GM23338 (cell line): Measurements from ENCODE around the gene RPL37. TPM values are rescaled to one million over a fixed set of nuclear protein-coding genes. Genes with fewer than 3 reads are reported as not detected.
"Not testable (repeated sequence)": the region's sequence is repeated elsewhere in the genome, so short reads cannot be mapped to it uniquely, and the experiment has no call there.

Source experiments
- ATAC-seq: fragments of 200-7000 bp; cut with Tn5 transposase; 3 replicates; pipeline ENCODE4 v1.9.1; 2020
- DNase-seq: peaks from one replicate; pipeline ENCODE4 v3.0.0-alpha.2; 2015; ENCODE audit warnings: low spot score
- H2AFZ ChIP-seq: fragments of 200-600 bp; sonication (generic); 2 replicates; pipeline ENCODE4 v1.8.0; 2016; ENCODE audit warnings: antibody characterized with exemption, mild to moderate bottlenecking, moderate library complexity
- H3F3A ChIP-seq: fragments of 200-600 bp; sonication (generic); replicated peaks from 2 replicates; pipeline ENCODE4 v1.8.0; 2017; ENCODE audit warnings: antibody characterized with exemption, mixed run types, low read depth
- H3K27ac ChIP-seq: fragments of 200-600 bp; sonication (generic); 2 replicates; pipeline ENCODE4 v1.6.1; 2016; ENCODE audit warnings: low read depth
- H3K27me3 ChIP-seq: fragments of 200-600 bp; sonication (generic); 2 replicates; pipeline ENCODE4 v1.8.0; 2016; ENCODE audit warnings: mild to moderate bottlenecking, mixed run types, moderate library complexity; ENCODE audit not compliant: insufficient read depth
- H3K36me3 ChIP-seq: fragments of 200-600 bp; sonication (generic); 2 replicates; pipeline ENCODE4 v1.8.0; 2016; ENCODE audit warnings: mild to moderate bottlenecking; ENCODE audit not compliant: insufficient read depth
- H3K4me1 ChIP-seq: fragments of 200-600 bp; sonication (generic); 2 replicates; pipeline ENCODE4 v1.8.0; 2016; ENCODE audit warnings: mild to moderate bottlenecking, moderate library complexity; ENCODE audit not compliant: insufficient read depth
- H3K4me2 ChIP-seq: fragments of 200-600 bp; sonication (generic); 2 replicates; pipeline ENCODE4 v1.7.1; 2017; ENCODE audit warnings: mixed run types
- H3K4me3 ChIP-seq: fragments of 200-600 bp; sonication (generic); 2 replicates; pipeline ENCODE4 v1.6.1; 2016; ENCODE audit warnings: mixed run types
- H3K79me2 ChIP-seq: fragments of 200-600 bp; sonication (generic); replicated peaks from 2 replicates; pipeline ENCODE4 v1.8.0; 2017; ENCODE audit warnings: mild to moderate bottlenecking; ENCODE audit not compliant: insufficient read depth
- H3K9me2 ChIP-seq: fragments of 200-600 bp; sonication (generic); 2 replicates; pipeline ENCODE4 v1.8.0; 2017; ENCODE audit not compliant: insufficient read depth
- H4K20me1 ChIP-seq: fragments of 200-600 bp; sonication (generic); replicated peaks from 2 replicates; pipeline ENCODE4 v1.8.0; 2017; ENCODE audit warnings: mild to moderate bottlenecking; ENCODE audit not compliant: insufficient read depth
- H3K27ac Mint-ChIP-seq: 2 replicates; pipeline ENCODE4 v1.8.0; 2020; ENCODE audit warnings: inconsistent platforms, mild to moderate bottlenecking, moderate library complexity, mixed read lengths
- H3K27me3 Mint-ChIP-seq: 3 replicates; pipeline ENCODE4 v1.8.0; 2022; ENCODE audit warnings: low read depth, mild to moderate bottlenecking, moderate library complexity, mixed read lengths, inconsistent platforms; ENCODE audit not compliant: insufficient read depth, poor library complexity
- H3K36me3 Mint-ChIP-seq: 3 replicates; pipeline ENCODE4 v1.8.0; 2021; ENCODE audit warnings: low read depth, mild to moderate bottlenecking, inconsistent platforms, moderate library complexity, mixed read lengths
- H3K4me1 Mint-ChIP-seq: 3 replicates; pipeline ENCODE4 v1.8.0; 2020; ENCODE audit warnings: mild to moderate bottlenecking, inconsistent platforms, mixed read lengths
- H3K4me3 Mint-ChIP-seq: 3 replicates; pipeline ENCODE4 v1.8.0; 2021; ENCODE audit warnings: moderate library complexity, mild to moderate bottlenecking, inconsistent platforms, mixed read lengths
- H3K9me3 Mint-ChIP-seq: 3 replicates; pipeline ENCODE4 v1.8.0; 2020; ENCODE audit warnings: moderate library complexity, mild to moderate bottlenecking, inconsistent platforms, mixed read lengths
- CREB1 ChIP-seq: fragments of 250-450 bp; sonication (Bioruptor Pico); IDR thresholded peaks from 2 replicates; pipeline ENCODE4 v1.5.0; 2020; ENCODE audit warnings: low read depth, mild to moderate bottlenecking, moderate library complexity
- JUNB ChIP-seq: IDR thresholded peaks from one replicate; pipeline ENCODE4 v1.6.1; 2016; ENCODE audit warnings: antibody characterized with exemption; ENCODE audit not compliant: unreplicated experiment
- NANOG ChIP-seq: IDR thresholded peaks from 2 replicates; pipeline ENCODE4 v1.6.1; 2016; ENCODE audit warnings: antibody characterized with exemption, borderline replicate concordance
- POLR2AphosphoS5 ChIP-seq: IDR thresholded peaks from 2 replicates; pipeline ENCODE4 v1.6.1; 2016; ENCODE audit warnings: antibody characterized with exemption, low read depth
- STAT1 ChIP-seq: IDR thresholded peaks from one replicate; pipeline ENCODE4 v1.6.1; 2016; ENCODE audit warnings: antibody characterized with exemption; ENCODE audit not compliant: unreplicated experiment
- ZNF114 ChIP-seq: fragments of 250-450 bp; sonication (Bioruptor Pico); IDR thresholded peaks from 2 replicates; pipeline ENCODE4 v1.5.0; 2020; ENCODE audit warnings: mild to moderate bottlenecking, moderate library complexity
- polyA plus RNA-seq: library from polyadenylated mRNA; unstranded; fragments of >200 nt; fragmentation: Nextera tagmentation; extraction: Ambion mirVana; gene quantifications from 2 replicates; pipeline ENCODE4 v1.2.1, GENCODE V29; 2016
- total RNA-seq: library from RNA; depleted of rRNA; stranded (reverse); fragments of >200 nt; shearing (Covaris generic); gene quantifications from 2 replicates; pipeline ENCODE4 v1.2.3, GENCODE V29; 2014
- TF ChIP-seq, protein P1 (sequence below): fragments of 250-450 bp; sonication (Bioruptor Pico); IDR thresholded peaks from 2 replicates; pipeline ENCODE4 v1.5.0; 2020; ENCODE audit warnings: mild to moderate bottlenecking, moderate library complexity
- TF ChIP-seq, protein P2 (sequence below), 2 experiments: fragments of 200-600 bp in 1 of 2; sonication (generic) in 1 of 2; conservative IDR thresholded peaks; 2 replicates each; pipeline versions ENCODE4 v1.5.1 to v1.6.1; 2016 to 2017; ENCODE audit warnings: antibody characterized with exemption in 2 of 2, low read depth in 2 of 2, mild to moderate bottlenecking in 2 of 2, moderate library complexity in 1 of 2
- TF ChIP-seq, protein P3 (sequence below): IDR thresholded peaks from 2 replicates; pipeline ENCODE4 v1.6.1; 2016; ENCODE audit warnings: antibody characterized with exemption

Gene RPL37
- total and polyA plus RNA-seq, 2 experiments from 2014 or later: 104 to 3,283 TPM

DNA sequence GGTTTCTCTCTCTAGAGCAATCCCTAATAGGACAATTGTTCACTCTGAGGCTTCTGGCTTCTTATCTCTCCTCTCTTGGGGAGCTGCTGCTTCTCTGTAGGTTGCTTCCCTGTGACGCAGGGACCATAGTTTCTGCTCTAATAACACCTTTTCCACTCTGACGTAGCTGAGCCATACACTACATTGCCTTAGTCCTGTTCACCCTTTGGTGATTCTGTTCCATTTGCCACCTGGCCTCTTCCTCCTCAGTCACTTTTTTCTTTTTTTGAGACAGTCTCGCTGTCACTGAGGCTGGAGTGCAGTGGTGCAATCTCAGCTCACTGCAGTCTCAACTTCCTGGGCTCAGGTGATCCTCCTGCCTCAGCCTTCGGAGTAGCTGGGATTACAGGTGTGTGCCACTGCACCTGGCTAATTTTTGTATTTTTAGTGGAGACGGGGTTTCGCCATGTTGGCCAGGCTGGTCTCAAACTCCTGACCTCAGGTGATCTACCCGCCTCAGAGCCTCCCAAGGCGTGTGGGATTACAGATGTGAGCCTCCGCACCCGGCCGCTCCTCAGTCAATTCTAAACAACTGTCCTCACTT lies 9.5 kb downstream of the RPL37 start:
- DNase-seq: peak; percentile 45
- not testable (repeated sequence) for H3K4me1 ChIP-seq, H3K4me2 ChIP-seq, H3K4me3 ChIP-seq, H3K9me3 Mint-ChIP-seq, H3K9me2 ChIP-seq, H2AFZ ChIP-seq, H3K4me3 Mint-ChIP-seq, H3K27me3 ChIP-seq
- H3F3A ChIP-seq: peaks cover 42% of the 10 kb centered on the region
- peaks cover 13% of the 10 kb centered on the region; the same call in 2 of the 3 replicates for H3K4me1 Mint-ChIP-seq
- peaks cover 18% of the 10 kb centered on the region for H3K79me2 ChIP-seq
- TF ChIP-seq POLR2AphosphoS5: peak; percentile 70
- peak overlapping the region; percentile 94 for H3K27ac ChIP-seq
- peaks cover 53% of the 10 kb centered on the region for H3K36me3 Mint-ChIP-seq
- peaks cover 46% of the 10 kb centered on the region for H3K36me3 ChIP-seq
- peaks cover 35% of the 10 kb centered on the region for H4K20me1 ChIP-seq
- H3K27me3 Mint-ChIP-seq: peaks cover 23% of the 10 kb centered on the region
- peak overlapping the region; percentile 58; the same call in 1 of the 2 replicates for H3K27ac Mint-ChIP-seq
- peak; percentile 33 for ATAC-seq

DNA sequence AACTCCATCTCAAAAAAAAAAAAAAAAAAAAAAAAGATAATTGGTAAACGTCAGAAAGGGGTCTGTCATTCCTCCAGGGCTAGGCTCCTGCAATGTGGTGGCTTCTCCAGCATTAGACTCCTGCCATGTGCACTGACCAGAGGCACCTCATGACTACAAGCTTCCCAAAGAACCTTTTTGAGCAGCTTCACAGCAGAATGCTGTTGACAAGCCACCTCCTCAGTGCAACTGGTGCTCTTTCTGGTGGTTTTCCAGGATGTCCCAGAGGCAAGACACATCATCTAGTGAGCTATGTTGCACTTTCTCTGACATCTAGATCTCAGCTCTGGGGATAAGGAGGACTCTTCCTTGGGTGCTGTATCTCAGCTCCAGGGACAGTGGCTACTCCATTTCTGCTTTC lies 11.6 kb downstream of the RPL37 start:
- Histone ChIP-seq H3F3A (peaks cover 23% of the 10 kb centered on the region), H3K27ac (peak overlapping the region; percentile 73), H3K4me1 (no peaks in the 10 kb centered on the region), H3K36me3 (peaks cover 26% of the 10 kb centered on the region), H3K27me3 (no peaks in the 10 kb centered on the region), H3K79me2 (no peaks in the 10 kb centered on the region), H2AFZ (no peak overlapping the region), H3K4me3 (no peak overlapping the region), H3K4me2 (no peak overlapping the region), H3K9me2 (no peaks in the 10 kb centered on the region), H4K20me1 (peaks cover 17% of the 10 kb centered on the region; the same call in 1 of the 2 replicates)
- Mint-ChIP-seq H3K9me3 (no peaks in the 10 kb centered on the region; the same call in 2 of the 3 replicates), H3K36me3 (peaks cover 32% of the 10 kb centered on the region), H3K27ac (peak overlapping the region; percentile 62; the same call in 1 of the 2 replicates), H3K4me1 (peaks cover 2% of the 10 kb centered on the region; the same call in 1 of the 3 replicates), H3K4me3 (no peak overlapping the region), H3K27me3 (peaks cover 17% of the 10 kb centered on the region)
- ATAC-seq (no peak), DNase-seq (no peak)
- TF ChIP-seq STAT1: no peak
- TF ChIP-seq CREB1 (CRISPR knock-in tag): no peak
- no peak for TF ChIP-seq ZNF114
- TF ChIP-seq, protein P1, sequence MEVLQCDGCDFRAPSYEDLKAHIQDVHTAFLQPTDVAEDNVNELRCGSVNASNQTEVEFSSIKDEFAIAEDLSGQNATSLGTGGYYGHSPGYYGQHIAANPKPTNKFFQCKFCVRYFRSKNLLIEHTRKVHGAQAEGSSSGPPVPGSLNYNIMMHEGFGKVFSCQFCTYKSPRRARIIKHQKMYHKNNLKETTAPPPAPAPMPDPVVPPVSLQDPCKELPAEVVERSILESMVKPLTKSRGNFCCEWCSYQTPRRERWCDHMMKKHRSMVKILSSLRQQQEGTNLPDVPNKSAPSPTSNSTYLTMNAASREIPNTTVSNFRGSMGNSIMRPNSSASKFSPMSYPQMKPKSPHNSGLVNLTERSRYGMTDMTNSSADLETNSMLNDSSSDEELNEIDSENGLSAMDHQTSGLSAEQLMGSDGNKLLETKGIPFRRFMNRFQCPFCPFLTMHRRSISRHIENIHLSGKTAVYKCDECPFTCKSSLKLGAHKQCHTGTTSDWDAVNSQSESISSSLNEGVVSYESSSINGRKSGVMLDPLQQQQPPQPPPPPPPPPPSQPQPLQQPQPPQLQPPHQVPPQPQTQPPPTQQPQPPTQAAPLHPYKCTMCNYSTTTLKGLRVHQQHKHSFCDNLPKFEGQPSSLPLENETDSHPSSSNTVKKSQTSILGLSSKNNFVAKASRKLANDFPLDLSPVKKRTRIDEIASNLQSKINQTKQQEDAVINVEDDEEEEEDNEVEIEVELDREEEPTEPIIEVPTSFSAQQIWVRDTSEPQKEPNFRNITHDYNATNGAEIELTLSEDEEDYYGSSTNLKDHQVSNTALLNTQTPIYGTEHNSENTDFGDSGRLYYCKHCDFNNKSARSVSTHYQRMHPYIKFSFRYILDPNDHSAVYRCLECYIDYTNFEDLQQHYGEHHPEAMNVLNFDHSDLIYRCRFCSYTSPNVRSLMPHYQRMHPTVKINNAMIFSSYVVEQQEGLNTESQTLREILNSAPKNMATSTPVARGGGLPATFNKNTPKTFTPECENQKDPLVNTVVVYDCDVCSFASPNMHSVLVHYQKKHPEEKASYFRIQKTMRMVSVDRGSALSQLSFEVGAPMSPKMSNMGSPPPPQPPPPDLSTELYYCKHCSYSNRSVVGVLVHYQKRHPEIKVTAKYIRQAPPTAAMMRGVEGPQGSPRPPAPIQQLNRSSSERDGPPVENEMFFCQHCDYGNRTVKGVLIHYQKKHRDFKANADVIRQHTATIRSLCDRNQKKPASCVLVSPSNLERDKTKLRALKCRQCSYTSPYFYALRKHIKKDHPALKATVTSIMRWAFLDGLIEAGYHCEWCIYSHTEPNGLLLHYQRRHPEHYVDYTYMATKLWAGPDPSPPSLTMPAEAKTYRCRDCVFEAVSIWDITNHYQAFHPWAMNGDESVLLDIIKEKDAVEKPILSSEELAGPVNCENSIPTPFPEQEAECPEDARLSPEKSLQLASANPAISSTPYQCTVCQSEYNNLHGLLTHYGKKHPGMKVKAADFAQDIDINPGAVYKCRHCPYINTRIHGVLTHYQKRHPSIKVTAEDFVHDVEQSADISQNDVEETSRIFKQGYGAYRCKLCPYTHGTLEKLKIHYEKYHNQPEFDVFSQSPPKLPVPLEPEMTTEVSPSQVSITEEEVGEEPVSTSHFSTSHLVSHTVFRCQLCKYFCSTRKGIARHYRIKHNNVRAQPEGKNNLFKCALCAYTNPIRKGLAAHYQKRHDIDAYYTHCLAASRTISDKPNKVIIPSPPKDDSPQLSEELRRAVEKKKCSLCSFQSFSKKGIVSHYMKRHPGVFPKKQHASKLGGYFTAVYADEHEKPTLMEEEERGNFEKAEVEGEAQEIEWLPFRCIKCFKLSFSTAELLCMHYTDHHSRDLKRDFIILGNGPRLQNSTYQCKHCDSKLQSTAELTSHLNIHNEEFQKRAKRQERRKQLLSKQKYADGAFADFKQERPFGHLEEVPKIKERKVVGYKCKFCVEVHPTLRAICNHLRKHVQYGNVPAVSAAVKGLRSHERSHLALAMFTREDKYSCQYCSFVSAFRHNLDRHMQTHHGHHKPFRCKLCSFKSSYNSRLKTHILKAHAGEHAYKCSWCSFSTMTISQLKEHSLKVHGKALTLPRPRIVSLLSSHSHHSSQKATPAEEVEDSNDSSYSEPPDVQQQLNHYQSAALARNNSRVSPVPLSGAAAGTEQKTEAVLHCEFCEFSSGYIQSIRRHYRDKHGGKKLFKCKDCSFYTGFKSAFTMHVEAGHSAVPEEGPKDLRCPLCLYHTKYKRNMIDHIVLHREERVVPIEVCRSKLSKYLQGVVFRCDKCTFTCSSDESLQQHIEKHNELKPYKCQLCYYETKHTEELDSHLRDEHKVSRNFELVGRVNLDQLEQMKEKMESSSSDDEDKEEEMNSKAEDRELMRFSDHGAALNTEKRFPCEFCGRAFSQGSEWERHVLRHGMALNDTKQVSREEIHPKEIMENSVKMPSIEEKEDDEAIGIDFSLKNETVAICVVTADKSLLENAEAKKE (CRISPR knock-in tag): no peak
- no peak for TF ChIP-seq NANOG
- TF ChIP-seq, protein P2, sequence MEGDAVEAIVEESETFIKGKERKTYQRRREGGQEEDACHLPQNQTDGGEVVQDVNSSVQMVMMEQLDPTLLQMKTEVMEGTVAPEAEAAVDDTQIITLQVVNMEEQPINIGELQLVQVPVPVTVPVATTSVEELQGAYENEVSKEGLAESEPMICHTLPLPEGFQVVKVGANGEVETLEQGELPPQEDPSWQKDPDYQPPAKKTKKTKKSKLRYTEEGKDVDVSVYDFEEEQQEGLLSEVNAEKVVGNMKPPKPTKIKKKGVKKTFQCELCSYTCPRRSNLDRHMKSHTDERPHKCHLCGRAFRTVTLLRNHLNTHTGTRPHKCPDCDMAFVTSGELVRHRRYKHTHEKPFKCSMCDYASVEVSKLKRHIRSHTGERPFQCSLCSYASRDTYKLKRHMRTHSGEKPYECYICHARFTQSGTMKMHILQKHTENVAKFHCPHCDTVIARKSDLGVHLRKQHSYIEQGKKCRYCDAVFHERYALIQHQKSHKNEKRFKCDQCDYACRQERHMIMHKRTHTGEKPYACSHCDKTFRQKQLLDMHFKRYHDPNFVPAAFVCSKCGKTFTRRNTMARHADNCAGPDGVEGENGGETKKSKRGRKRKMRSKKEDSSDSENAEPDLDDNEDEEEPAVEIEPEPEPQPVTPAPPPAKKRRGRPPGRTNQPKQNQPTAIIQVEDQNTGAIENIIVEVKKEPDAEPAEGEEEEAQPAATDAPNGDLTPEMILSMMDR (conservative IDR thresholded peaks at IDR 0.05; ENCODE audit: low read depth in 2 of 2): no peak
- TF ChIP-seq, protein P3, sequence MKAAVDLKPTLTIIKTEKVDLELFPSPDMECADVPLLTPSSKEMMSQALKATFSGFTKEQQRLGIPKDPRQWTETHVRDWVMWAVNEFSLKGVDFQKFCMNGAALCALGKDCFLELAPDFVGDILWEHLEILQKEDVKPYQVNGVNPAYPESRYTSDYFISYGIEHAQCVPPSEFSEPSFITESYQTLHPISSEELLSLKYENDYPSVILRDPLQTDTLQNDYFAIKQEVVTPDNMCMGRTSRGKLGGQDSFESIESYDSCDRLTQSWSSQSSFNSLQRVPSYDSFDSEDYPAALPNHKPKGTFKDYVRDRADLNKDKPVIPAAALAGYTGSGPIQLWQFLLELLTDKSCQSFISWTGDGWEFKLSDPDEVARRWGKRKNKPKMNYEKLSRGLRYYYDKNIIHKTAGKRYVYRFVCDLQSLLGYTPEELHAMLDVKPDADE: no peak
- no peak for TF ChIP-seq JUNB
- TF ChIP-seq POLR2AphosphoS5: no peak
